NCI-H524 treated with DMSO at 0.1 percent for 48 hours (cell line): ENCODE measurements around the gene OSBPL6.
A peak's percentile ranks its signal among the peaks of the same experiment; 100 is the strongest.

Experiments used
- DNase-seq: peaks from one replicate; lab custom pipeline; 2025; lab: John Stamatoyannopoulos, UW

The OSBPL6 gene

DNA sequence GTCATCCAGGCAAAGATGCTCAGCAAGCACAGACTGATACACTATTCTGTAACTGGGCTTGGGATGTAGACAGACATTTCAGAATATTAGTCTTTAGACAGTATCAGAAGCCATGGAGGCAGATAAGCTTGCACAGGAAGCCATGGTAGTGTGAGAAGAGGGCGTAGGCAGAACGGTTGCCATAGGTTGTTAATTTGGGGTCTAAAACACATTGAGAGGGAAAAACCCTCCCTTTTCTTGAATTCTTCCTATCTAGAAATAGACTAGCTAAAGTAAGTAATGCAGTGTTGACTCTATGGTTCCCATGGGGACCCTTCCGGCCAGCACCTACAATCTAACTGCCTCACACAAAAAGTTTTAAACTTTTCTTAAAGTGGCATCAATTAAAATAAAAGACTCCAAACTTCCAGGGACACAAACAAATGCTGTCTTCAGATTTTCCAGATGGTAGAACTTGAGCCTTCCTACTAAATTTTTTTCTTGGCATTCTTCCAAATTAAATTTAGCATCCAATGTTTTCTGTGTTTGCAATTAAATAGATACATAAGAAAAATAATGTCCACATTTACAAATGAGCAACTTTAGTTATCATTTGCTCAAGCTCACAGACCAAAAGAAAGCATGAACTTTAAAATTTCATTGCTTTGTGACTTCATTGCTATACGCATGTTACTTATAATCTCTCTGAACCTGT is 254.8 kb downstream of the OSBPL6 start:
- no peak for DNase-seq

GRCh38 chr2:178449700-178450523 is 255.6 kb downstream of the OSBPL6 start:
- DNase-seq, result no peak

GRCh38 chr2:178450524-178450773 is 256.1 kb downstream of the OSBPL6 start:
- DNase-seq, result no peak

- DNase-seq, result peak; percentile 64
Measured at GRCh38 chr2:178450774-178451525, 256.6 kb downstream of the OSBPL6 start, which contains the start of the genes PJVK and PRKRA. Gene PJVK, plus strand, starts transcription at chr2:178451378. Its CDS starts 2,032 bp downstream, at chr2:178453410. Gene PRKRA, minus strand, starts transcription at chr2:178451175. Its CDS starts 145 bp downstream, at chr2:178451030.

DNA sequence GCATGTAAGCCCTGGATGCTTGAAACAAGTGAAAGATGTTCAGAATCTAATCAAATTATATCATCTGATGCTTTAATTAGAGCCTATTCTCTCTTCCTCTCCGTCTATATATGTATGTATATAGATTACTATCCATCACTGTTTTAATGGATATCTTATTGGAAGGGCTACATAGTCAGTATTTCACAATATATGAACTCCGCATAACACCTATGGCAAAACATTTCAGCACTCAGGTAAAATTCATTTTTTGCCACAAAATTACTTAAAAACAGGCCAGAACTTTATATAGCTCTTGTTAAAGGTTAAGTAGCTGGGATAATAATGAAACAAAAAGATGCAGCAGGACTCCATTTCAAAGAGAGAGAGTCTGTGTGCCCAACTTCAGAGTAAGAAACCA is 258.0 kb downstream of the OSBPL6 start:
- no peak for DNase-seq
